Stimulated activated naive CD8-positive, alpha-beta T cell treated with anti-CD3 and anti-CD28 coated beads, Interleukin-15, amount 100 ng/mL, for 72 hours (primary cell): ENCODE results near the gene SMARCA2.

Source experiments
- ATAC-seq: fragments of 150-1000 bp; cut with Tn5 transposase; 2 replicates; pipeline ENCODE4 v1.10.0; 2021; ENCODE audit warnings: mild to moderate bottlenecking, moderate library complexity
- DNase-seq, 2 donors: peaks; one replicate each; pipeline ENCODE4 v3.0.0; 2021 to 2022
- H3K27ac Mint-ChIP-seq, 2 donors: one replicate each; pipeline ENCODE4 v1.8.0; 2022; ENCODE audit warnings: mild to moderate bottlenecking in 2 of 2, mixed read lengths in 2 of 2, moderate library complexity in 2 of 2
- H3K27me3 Mint-ChIP-seq: one replicate; pipeline ENCODE4 v1.8.0; 2022; ENCODE audit warnings: mixed read lengths
- H3K4me1 Mint-ChIP-seq: one replicate; pipeline ENCODE4 v1.8.0; 2022; ENCODE audit warnings: mild to moderate bottlenecking, mixed read lengths
- H3K4me3 Mint-ChIP-seq, 2 donors: one replicate each; pipeline ENCODE4 v1.8.0; 2022; ENCODE audit warnings: mild to moderate bottlenecking in 2 of 2, mixed read lengths in 2 of 2, moderate library complexity in 1 of 2
- H3K9me3 Mint-ChIP-seq, 2 donors: one replicate each; pipeline ENCODE4 v1.8.0; 2022; ENCODE audit warnings: mixed read lengths in 2 of 2

The SMARCA2 gene

DNA sequence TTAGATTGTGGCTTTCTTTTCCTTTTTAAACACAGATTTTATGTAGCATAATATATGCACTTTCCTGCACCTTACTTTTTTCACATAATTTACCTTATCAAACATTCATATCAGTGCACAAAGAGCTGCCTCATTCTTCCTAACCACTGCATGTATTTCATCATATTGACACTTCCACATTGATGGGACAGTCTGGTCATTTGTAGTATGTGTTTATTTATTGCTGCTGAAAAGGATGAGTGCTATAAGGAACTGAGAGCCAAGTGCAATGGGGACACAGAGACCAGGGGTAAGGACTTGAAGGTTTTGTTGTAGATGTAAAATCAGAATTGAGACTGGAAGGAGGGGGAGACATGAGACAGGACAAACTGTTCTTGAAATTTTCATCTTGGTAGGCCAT, 193.8 kb downstream of the SMARCA2 start:
- Mint-ChIP-seq H3K4me3 (no peak overlapping the region), H3K4me1 (peaks cover 7% of the 10 kb centered on the region), H3K27me3 (no peaks in the 10 kb centered on the region), H3K27ac (peak overlapping the region in 1 of 2 donors; percentile 1), H3K9me3 (peaks cover 0 to under 1% of the 10 kb centered on the region in 2 donors)
- ATAC-seq = no peak
- DNase-seq = no peak

DNA sequence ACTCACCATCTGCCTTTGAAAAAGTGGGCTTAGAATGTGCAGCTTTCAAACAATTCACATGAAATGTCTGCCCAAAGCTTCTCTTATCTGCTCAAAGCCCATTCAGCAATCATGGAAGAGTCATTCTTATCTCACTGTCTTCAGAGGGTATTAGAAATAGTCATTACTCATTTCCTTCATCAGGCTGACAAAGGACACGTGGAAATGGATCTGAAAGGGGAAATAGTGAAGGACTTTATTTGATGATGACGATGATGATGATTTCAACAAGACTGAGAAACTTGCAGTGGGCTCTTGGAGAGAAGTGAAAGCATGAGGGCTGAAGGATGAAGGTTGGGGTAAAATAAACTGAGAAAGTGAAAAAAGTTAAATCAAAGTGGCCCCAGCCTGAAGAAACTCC, 194.3 kb downstream of the SMARCA2 start:
- ATAC-seq (no peak), DNase-seq (no peak)
- H3K9me3 Mint-ChIP-seq = no peaks in the 10 kb centered on the region
- no peak overlapping the region for H3K4me3 Mint-ChIP-seq
- H3K4me1 Mint-ChIP-seq = peaks cover 7% of the 10 kb centered on the region
- no peaks in the 10 kb centered on the region for H3K27me3 Mint-ChIP-seq
- H3K27ac Mint-ChIP-seq = no peak overlapping the region

DNA sequence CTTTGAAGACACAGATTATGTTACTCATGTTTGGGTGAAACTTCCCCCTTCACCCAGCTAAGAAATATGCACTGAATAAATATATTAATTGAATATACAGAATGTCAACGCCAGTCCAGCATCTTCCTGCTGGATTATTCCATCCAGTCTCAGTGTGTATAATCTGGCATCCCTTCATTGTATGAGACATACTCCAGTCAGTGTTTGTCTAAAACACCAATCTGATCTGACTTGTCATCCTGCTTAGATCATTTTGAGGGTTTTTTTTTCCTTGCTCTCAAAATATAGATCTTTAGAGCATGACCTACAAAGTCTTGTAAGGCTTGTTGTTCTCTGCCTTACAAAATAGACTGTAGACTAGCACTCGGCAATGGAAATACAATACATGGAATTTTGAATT, 195.1 kb downstream of the SMARCA2 start:
- H3K4me1 Mint-ChIP-seq = peaks cover 7% of the 10 kb centered on the region

DNA sequence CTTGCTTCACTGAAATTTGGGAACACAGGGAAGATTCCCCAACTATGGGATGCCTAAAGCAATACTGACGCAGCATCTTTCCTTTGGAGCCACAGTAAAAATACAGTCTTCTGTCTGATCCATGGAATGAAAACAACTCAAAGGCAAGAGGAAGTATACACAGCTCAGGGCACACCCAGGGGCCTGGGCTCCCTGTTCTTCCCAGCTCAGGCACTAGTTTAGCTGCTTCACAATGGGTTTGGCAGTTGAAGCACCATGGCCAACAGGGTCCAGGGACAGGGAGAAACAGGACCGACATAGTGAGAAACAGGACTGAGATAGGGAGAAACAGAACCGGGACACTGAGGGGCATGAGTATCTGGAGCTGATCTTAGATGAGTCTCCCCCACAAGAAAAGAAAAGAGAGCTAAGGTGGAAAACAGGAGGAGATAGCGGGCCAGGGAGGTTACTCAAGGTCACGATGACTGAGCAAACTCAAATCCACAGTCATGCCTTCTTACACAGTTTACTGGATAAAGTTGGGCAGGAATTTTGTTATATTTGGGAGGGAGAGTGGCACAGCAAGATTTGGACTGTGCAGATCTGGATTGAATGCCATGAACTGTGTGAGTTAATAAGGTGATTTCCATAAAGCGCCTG, 198.8 kb downstream of the SMARCA2 start:
- peaks cover 7% of the 10 kb centered on the region for H3K4me1 Mint-ChIP-seq
- no peaks in the 10 kb centered on the region for H3K9me3 Mint-ChIP-seq
- no peak overlapping the region for H3K27ac Mint-ChIP-seq
- H3K4me3 Mint-ChIP-seq = no peak overlapping the region
- H3K27me3 Mint-ChIP-seq = no peaks in the 10 kb centered on the region
- ATAC-seq = no peak
- no peak for DNase-seq

More for the DNA sequence above, 195.1 kb downstream of the SMARCA2 start:
- Mint-ChIP-seq H3K4me3 (no peak overlapping the region), H3K27me3 (no peaks in the 10 kb centered on the region), H3K9me3 (no peaks in the 10 kb centered on the region), H3K27ac (no peak overlapping the region)
- ATAC-seq (no peak), DNase-seq (no peak)

DNA sequence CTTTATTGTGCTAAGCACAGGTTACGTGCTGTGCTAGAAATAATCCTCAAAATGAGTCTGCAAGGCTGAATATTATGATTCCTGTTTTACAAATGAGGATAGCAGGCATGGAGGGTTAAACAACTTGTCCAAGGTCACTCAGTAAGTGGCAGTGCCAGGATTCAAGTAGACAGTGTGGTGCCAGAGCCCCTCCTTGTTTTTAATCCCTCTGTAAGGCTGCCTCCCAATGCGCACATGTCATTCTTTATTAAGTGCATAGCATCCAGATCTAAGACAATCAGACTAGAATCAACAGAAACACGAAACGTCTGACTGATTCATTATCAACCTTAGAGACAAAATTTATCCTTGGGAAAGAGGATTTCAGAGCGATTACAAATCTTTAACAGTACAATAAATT, 199.6 kb downstream of the SMARCA2 start:
- no peaks in the 10 kb centered on the region for H3K27me3 Mint-ChIP-seq
- DNase-seq (no peak), ATAC-seq (no peak)
- no peak overlapping the region for H3K4me3 Mint-ChIP-seq
- H3K27ac Mint-ChIP-seq = no peak overlapping the region
- peaks cover 2% of the 10 kb centered on the region for H3K4me1 Mint-ChIP-seq
- no peaks in the 10 kb centered on the region for H3K9me3 Mint-ChIP-seq

DNA sequence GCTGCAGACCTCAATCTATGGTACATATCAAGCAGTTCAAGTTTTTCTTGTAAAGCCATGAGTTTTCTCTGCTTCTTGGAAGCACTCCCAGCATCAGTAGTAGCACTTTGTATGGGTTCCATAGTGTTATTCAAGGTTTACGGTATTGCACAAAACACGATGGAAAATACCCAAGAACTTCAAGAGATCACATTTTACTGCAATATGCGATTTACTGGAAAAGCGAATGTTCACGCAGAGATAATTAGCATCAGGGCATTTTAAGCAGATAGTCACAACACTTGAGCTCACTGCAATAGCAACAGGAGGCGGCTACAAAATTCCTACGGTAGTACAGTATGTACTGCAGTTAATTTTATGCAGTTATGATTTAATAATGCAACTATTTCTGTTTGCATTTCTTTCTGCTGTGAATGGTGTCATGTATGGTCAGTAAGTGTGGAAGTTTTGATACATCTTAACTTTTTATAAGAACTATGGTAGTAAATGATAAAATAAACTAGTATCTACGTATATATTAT, 200.8 kb downstream of the SMARCA2 start:
- ATAC-seq (no peak), DNase-seq (no peak)
- Mint-ChIP-seq H3K4me1 (no peaks in the 10 kb centered on the region), H3K4me3 (no peak overlapping the region), H3K27me3 (no peaks in the 10 kb centered on the region), H3K27ac (no peak overlapping the region), H3K9me3 (no peaks in the 10 kb centered on the region)

DNA sequence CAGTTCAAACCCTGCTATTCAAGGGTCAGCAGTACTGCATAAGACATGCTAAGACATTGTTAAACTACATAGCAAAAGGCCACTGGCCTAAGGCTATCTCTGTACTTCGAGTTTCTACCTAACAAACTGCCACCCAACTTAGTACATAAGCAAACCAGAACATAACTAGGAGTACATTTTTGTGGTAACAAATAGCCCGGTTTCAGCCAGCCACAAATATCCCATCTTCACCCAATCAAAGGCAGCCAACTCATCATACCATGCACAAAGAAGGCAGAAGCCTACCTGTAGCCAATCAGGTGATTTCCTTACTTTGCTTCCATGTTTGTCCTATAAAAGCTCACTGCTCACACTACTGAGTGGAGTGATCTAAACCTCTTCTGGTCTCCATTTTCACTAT, 201.4 kb downstream of the SMARCA2 start:
- Mint-ChIP-seq H3K27me3 (no peaks in the 10 kb centered on the region), H3K27ac (no peak overlapping the region), H3K4me3 (no peak overlapping the region), H3K9me3 (no peaks in the 10 kb centered on the region), H3K4me1 (no peaks in the 10 kb centered on the region)
- no peak for ATAC-seq
- DNase-seq = no peak

DNA sequence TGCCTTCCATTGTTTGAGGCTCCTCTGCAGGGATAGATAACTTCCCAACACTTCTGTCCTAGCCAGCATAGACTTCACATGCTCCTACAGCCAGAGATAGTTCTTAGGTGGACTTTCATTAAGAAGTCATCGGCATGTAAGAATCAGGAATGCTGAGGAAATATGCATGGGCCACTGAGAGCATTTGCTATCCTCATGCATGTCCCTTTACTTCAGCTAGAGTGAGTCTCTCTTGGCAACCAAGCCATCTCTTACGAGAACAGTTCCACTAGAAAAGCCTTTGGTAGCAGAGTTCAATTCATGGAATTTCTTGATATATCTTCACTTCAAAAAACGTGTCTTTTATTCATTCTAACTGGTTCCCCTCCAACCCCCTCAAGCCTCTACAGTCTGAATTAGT, 202.4 kb downstream of the SMARCA2 start:
- ATAC-seq = no peak
- H3K4me3 Mint-ChIP-seq = no peak overlapping the region
- H3K27ac Mint-ChIP-seq = no peak overlapping the region
- no peaks in the 10 kb centered on the region for H3K9me3 Mint-ChIP-seq
- no peak for DNase-seq
- no peaks in the 10 kb centered on the region for H3K27me3 Mint-ChIP-seq
- no peaks in the 10 kb centered on the region for H3K4me1 Mint-ChIP-seq

DNA sequence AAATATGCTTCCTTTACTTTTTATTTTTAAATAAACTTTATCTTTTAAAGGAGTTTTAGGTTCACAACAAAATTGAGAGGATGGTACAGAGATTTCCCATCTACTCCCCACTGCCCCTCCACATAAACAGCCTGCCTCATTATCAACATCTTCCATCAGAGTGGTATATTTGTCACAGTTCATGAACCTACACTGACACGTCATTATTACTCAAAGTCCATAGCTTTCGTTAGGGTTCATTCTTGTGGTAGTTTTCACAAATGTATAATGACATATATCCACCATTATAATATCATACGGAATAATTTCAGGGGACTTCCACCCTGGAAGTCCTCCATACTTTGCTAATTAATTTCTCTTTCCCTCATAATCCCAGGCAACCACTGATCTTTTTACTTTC, 204.9 kb downstream of the SMARCA2 start:
- no peak overlapping the region for H3K27ac Mint-ChIP-seq
- H3K9me3 Mint-ChIP-seq = no peaks in the 10 kb centered on the region
- H3K4me3 Mint-ChIP-seq = no peak overlapping the region
- no peaks in the 10 kb centered on the region for H3K27me3 Mint-ChIP-seq
- ATAC-seq (no peak), DNase-seq (no peak)
- H3K4me1 Mint-ChIP-seq = no peaks in the 10 kb centered on the region

DNA sequence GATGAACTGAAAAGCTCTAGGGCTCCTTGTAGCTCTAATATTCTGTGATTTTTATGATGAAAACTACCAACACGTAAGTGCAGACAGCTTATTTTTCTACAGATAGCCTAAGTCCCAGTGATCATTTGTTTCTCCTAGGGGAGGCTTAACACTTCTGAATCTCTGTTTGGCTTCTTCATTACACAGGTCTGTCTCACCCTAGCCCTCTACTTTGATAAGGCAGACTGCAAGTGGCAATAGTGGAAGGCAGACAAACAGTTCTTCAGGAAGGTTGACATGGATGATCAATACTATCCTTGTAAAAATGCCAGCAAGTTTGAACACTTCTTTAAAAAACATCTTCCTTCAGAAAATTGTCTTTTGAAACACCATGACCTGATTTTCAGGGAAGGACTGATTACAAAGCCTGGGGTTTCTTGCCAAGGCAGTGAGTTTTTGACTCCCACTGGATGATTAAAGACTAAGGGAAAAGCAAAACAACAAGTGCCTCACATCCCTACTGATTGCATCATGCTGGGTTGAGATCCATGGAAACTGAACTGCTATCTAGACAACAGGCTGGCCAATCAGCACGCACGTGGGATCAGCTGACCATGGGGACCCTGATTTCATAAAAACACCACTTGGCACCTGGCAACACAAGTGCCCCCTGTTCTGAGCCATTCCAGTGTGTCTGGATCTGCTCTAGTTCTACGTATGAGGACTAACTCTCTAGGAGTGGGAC, 212.2 kb downstream of the SMARCA2 start:
- DNase-seq (no peak), ATAC-seq (no peak)
- Mint-ChIP-seq H3K4me3 (no peak overlapping the region), H3K4me1 (no peaks in the 10 kb centered on the region), H3K27ac (no peak overlapping the region), H3K9me3 (no peaks in the 10 kb centered on the region), H3K27me3 (no peaks in the 10 kb centered on the region)

DNA sequence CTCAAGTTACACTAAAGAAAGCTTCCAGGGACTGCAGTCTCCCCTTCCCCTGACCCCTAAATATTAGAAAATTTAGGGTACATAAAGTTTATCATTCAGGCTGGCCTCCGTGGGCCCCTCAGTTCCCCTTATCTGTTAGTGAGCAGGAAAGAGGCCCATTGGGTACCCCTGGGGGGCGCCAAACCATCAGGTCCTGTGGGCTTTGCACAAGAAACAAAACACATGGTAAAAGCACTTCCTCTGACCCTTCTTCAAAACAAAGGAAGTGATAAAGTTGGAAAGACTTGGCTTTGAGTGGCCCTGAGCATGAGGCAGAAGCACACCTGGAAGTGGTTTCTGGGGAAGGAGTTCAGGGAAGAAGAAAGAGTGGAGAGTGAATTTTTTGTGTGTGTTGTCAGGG, 213.0 kb downstream of the SMARCA2 start:
- Mint-ChIP-seq H3K4me1 (no peaks in the 10 kb centered on the region), H3K27me3 (no peaks in the 10 kb centered on the region), H3K27ac (no peak overlapping the region), H3K4me3 (no peak overlapping the region), H3K9me3 (no peaks in the 10 kb centered on the region)
- ATAC-seq (no peak), DNase-seq (peak in 1 of 2 donors; percentile 18)

DNA sequence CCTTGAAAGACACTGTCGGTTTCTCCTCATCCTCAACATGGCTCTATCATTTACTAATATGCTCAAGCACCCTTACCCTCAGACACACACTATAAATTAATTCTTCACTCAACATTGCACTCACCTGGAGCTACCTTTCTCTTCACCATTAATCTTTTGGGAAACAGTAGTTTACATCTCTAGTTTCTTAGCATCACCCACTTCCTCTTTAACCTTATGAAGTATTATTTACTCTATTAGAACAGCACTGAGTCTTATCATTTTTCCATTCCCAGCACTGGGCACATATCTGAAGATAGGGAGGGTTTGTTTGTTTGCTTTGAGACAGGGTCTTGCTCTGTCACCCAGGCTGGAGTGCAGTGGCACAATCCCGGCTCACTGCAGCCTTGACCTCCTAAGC, 213.5 kb downstream of the SMARCA2 start:
- H3K4me1 Mint-ChIP-seq = no peaks in the 10 kb centered on the region
- no peaks in the 10 kb centered on the region for H3K27me3 Mint-ChIP-seq
- H3K27ac Mint-ChIP-seq = no peak overlapping the region
- DNase-seq (no peak), ATAC-seq (no peak)
- no peaks in the 10 kb centered on the region for H3K9me3 Mint-ChIP-seq
- no peak overlapping the region for H3K4me3 Mint-ChIP-seq

DNA sequence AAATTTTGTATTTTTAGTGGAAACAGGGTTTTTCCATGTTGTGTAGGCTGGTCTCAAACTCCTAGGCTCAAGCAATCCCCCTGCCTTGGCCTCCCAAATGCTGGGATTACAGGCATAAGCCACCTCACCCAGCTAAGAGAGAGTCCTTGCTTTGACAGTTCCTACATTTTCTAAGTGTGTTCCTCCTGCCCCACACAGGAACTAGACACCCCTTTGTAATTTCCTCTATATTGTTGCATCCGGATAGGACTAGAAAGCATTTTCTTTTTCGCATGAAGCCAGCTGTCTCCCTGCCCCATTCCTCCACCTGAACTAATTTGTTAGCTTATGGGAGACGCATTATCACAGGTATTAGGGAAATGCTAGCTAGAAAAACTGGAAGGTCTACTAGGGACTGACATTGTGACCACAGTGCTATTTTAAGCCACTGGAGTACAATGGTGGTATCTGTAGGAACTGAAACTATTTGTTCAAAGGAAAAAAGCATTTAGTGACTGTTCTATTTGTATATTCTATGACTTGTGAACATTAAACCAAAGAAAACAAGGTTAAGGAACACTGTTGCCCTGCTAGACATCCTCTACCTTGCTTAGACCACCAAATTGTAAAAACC, 214.1 kb downstream of the SMARCA2 start:
- Mint-ChIP-seq H3K4me3 (no peak overlapping the region), H3K9me3 (no peaks in the 10 kb centered on the region), H3K4me1 (no peaks in the 10 kb centered on the region), H3K27me3 (no peaks in the 10 kb centered on the region), H3K27ac (no peak overlapping the region)
- ATAC-seq (no peak), DNase-seq (no peak)

DNA sequence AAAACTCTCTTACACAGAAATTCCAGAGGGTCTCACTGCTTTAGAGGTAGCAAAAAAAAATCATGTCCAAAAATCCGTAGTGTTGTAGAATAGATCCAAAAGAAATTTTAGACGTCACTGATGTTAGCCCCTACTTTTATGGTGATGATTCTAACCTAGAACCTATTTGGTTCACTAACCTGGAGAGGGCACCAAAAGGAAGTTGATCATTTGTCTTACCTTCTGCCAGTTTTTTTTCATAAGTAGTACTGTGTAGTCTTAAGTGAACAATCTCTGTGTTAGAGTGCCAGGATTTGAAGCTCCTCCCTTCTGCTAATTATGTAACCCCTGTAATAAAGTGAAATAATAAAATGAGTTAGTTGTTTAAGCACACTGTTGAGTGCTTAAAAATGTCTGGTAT, 215.2 kb downstream of the SMARCA2 start:
- Mint-ChIP-seq H3K4me3 (no peak overlapping the region), H3K27me3 (no peaks in the 10 kb centered on the region)
- DNase-seq = no peak

DNA sequence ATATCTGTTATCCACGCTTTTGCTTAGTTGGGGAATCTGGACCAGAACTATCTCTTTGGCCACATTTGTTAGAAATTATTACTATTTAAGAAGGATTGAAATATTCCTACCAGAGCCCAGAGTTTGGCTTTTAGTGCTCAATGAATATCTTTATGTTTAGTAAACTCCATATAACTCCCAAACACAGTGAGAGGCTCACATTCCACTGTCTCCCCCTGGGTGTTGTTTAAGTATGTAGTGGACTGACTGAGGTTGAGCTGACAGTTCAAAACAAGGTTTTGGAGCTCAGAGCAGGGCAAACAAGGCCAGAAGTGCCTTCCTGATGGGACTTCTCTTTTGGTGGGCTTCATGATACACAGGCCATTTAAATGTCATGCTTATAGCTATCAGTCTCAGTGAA, 216.0 kb downstream of the SMARCA2 start:
- no peak for DNase-seq
- no peaks in the 10 kb centered on the region for H3K27me3 Mint-ChIP-seq
- H3K4me3 Mint-ChIP-seq = no peak overlapping the region
- no peak for ATAC-seq
- H3K27ac Mint-ChIP-seq = no peak overlapping the region
- H3K9me3 Mint-ChIP-seq = no peaks in the 10 kb centered on the region
- H3K4me1 Mint-ChIP-seq = no peaks in the 10 kb centered on the region

More for the DNA sequence above, 215.2 kb downstream of the SMARCA2 start:
- H3K9me3 Mint-ChIP-seq = no peaks in the 10 kb centered on the region
- H3K4me1 Mint-ChIP-seq = no peaks in the 10 kb centered on the region
- no peak overlapping the region for H3K27ac Mint-ChIP-seq
- no peak for ATAC-seq

DNA sequence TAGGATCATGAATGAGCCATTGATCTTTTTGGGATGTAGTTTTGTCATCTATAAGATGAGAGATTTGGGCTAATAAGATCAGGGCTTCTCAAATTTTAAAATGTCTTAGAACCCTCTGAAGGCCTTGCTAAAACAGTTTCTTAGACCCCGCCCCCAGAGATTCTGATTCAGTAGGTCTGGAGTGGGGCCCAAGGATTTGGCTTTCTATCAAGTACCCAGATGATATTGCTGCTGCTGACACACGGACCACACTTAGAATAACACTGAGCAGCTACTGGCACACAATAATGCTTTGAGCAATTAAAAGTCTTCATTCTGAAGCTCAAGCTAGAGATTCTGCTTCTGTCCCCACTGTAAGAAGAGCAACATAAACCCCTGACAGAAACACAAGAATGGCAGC, 216.7 kb downstream of the SMARCA2 start:
- ATAC-seq (no peak), DNase-seq (no peak)
- no peak overlapping the region for H3K27ac Mint-ChIP-seq
- H3K4me3 Mint-ChIP-seq = no peak overlapping the region
- no peaks in the 10 kb centered on the region for H3K27me3 Mint-ChIP-seq
- H3K9me3 Mint-ChIP-seq = no peaks in the 10 kb centered on the region
- H3K4me1 Mint-ChIP-seq = no peaks in the 10 kb centered on the region
